Measurements from ENCODE around the gene MAFG.
"Not testable (repeated sequence)": the region's sequence is repeated elsewhere in the genome, so short reads cannot be mapped to it uniquely, and the experiment has no call there.

The MAFG gene

DNA sequence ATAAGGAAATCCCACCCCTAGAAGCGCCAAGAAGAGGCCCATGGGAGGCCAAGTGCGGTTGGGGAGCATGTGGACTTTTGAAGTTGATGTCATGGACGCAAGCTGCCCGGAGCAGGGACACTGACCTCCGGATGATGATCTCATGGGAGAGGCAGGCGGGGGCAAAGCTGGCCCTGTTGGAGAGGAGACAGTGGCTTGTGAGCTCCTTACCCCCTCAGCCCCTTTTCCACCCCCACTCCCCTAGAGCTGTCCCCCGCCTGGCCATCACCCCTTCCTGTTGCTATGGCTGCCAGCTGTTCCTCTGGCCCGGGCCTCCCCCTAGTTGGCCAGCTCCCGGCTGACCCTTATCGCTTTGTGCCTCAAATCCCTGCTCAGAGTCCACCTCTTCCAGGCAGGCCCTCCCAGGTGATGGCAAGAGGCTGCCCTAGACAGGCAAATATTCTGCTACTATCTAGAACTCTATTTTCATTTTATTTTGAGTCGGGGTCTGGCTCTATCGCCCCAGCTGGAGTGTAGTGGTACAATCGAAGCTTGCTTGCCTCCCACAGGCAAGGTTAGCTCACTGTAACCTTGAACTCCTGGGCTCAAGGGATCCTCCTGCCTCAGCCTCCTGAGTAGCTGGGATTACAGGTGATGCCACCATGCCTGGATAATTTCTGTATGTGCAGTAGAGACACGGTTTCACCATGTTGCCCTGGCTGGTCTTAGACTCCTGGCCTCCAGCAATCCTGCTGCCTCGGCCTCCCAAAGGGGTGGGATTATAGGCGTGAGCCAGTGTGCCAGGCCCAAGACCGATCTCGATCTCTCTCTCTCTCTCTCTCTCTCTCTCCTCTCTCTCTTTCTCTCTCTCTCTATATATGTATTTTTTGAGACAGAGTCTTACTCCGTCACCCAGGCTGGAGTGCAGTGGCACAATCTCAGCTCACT, 26.9 kb upstream of the MAFG start:
- H3K27ac Mint-ChIP-seq, result no peak overlapping the region
- CTCF ChIA-PET, result interaction anchor here (2.6 to 5.3 kb wide), 2 partner anchors 67 to 219 kb away, joined by 8 to 23 read pairs; partner anchors contain the start of gene CENPX

DNA sequence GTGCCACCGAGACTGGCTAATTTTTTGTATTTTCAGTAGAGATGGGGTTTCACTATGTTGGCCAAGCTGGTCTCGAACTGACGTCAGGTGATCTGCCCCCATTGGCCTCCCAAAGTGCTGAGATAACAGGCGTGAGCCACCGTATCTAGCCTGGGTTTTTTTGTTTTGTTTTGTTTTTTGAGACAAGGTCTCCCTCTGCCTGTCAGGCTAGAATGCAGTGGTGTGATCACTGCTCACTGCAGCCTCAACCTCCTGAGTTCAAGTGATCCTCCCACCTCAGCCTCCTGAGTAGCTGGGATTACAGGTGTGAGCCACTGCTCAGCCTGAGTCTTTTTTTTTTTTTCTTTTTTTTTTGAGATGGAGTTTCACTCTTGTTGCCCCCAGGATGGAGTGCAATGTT, 25.9 kb upstream of the MAFG start:
- H3K9me3 Mint-ChIP-seq, H3K27ac Mint-ChIP-seq, H3K4me3 Mint-ChIP-seq, H3K4me1 Mint-ChIP-seq, H3K36me3 Mint-ChIP-seq, DNase-seq: not testable (repeated sequence)
- CTCF ChIA-PET, result interaction anchor here (2.6 to 5.3 kb wide), 2 partner anchors 68 to 218 kb away, joined by 8 to 23 read pairs; partner anchors contain the start of gene CENPX
- H3K27me3 Mint-ChIP-seq, result peaks cover 56% of the 10 kb centered on the region

More for the DNA sequence above, 26.9 kb upstream of the MAFG start:
- H3K4me3 Mint-ChIP-seq, result no peak overlapping the region
- H3K36me3 Mint-ChIP-seq, result no peaks in the 10 kb centered on the region
- no peaks in the 10 kb centered on the region for H3K9me3 Mint-ChIP-seq
- no peak for DNase-seq
- peaks cover 9% of the 10 kb centered on the region for H3K4me1 Mint-ChIP-seq
- peaks cover 65% of the 10 kb centered on the region for H3K27me3 Mint-ChIP-seq

DNA sequence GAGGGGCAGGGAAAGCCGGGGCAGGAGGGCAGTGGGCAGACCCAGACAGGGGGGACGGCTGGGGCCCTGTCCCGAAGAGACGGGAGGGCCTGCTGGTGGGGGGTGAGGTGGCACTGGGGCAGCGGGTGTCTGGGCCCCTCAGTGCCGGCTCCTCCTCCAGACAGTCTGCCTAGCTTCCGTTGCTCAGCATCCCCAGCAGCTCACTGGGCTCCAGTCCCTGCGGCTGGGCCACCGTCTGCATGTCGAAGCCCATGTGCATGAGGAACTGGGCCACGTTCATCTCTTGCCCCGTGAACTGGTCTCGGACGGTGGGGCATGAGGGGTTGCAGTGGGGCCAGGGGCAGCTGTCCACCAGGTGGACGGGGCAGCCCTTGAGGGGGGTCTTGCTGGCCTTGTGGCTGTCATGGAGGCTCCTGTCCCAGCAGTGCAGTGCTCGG, 25.3 kb upstream of the MAFG start:
- Mint-ChIP-seq H3K36me3 (no peaks in the 10 kb centered on the region), H3K27ac (no peak overlapping the region)
- CTCF ChIA-PET, result interaction anchor here (2.6 to 5.3 kb wide), 2 partner anchors 68 to 218 kb away, joined by 8 to 23 read pairs; partner anchors contain the start of gene CENPX

DNA sequence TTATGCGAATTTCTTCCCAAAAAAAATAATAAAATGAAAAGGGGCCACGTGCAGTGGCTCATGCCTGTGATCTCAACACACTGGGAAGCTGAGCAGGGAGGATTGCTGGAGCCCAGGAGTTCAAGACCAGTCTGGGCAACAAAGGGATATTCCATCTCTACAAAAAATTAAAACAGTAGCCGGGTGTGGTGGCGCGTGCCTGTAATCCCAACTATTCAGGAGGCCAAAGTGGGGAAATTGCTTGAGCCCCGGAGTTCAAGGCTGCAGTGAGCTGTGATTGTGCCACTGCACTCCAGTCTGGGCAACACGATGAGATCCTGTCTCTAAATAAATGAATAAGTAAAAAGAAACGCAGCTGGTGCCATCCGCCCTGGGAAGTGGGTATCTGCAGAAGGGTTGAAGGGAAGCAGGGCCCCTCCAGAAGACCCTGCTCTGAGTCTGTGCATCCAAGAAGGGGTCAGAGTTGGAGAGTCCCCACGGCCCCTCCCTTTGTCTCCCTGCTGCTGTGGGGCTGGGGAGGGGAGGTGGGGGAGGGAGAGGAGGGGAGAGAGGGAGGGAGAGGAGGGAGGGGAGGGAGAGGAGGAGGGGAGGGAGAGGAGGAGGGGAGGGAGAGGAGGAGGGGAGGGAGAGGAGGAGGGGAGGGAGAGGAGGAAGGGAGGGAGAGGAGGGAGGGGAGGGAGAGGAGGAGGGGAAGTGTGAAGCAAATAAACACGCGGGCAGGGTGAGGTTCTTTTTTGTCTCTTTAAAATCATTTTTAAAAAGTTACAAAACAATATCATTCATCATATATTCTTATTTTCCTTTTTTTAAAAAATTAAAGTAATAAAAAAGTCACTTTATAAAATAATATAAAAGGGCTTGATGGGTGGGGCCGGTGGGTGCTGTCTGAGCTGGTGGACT, 24.5 kb upstream of the MAFG start:
- Mint-ChIP-seq H3K27ac (no peak overlapping the region), H3K36me3 (no peaks in the 10 kb centered on the region), H3K27me3 (peaks cover 50% of the 10 kb centered on the region), H3K9me3 (no peaks in the 10 kb centered on the region), H3K4me3 (no peak overlapping the region), H3K4me1 (peaks cover 4% of the 10 kb centered on the region)
- CTCF ChIA-PET, result interaction anchor here (2.0 to 5.3 kb wide), 2 partner anchors 24 to 69 kb away, joined by 4 to 23 read pairs; partner anchors contain the start of genes CENPX and MAFG
- DNase-seq, result no peak

More for the DNA sequence above, 25.3 kb upstream of the MAFG start:
- Mint-ChIP-seq H3K4me3 (no peak overlapping the region), H3K9me3 (no peaks in the 10 kb centered on the region), H3K4me1 (peaks cover 4% of the 10 kb centered on the region), H3K27me3 (peaks cover 53% of the 10 kb centered on the region)
- no peak for DNase-seq

DNA sequence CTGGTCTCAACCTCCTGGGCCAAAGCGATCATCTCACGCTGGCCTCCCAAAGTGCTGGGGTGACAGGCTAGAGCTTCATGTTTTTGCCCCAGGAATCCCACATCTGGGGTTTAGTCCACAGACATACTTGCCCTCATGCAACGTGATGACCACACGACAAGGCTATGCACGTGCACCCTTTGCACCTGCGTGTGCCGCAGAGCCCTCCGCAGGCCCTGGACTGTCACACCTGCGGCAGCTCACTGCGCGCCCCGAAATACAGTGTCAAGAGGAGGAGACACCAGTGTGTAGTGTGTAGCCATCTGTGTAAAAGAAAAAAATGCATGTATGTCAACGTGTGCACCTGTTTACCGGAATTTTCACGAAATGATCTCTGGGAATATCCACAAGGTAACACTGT, 23.0 kb upstream of the MAFG start:
- no peak for DNase-seq
- Mint-ChIP-seq H3K4me1 (peaks cover 4% of the 10 kb centered on the region), H3K4me3 (no peak overlapping the region), H3K27ac (no peak overlapping the region), H3K27me3 (peaks cover 49% of the 10 kb centered on the region), H3K9me3 (no peaks in the 10 kb centered on the region), H3K36me3 (no peaks in the 10 kb centered on the region)
- CTCF ChIA-PET, result interaction anchor here (2.0 kb wide), 1 partner anchor 23 kb away, joined by 4 read pairs; the partner anchor contains the start of gene MAFG

DNA sequence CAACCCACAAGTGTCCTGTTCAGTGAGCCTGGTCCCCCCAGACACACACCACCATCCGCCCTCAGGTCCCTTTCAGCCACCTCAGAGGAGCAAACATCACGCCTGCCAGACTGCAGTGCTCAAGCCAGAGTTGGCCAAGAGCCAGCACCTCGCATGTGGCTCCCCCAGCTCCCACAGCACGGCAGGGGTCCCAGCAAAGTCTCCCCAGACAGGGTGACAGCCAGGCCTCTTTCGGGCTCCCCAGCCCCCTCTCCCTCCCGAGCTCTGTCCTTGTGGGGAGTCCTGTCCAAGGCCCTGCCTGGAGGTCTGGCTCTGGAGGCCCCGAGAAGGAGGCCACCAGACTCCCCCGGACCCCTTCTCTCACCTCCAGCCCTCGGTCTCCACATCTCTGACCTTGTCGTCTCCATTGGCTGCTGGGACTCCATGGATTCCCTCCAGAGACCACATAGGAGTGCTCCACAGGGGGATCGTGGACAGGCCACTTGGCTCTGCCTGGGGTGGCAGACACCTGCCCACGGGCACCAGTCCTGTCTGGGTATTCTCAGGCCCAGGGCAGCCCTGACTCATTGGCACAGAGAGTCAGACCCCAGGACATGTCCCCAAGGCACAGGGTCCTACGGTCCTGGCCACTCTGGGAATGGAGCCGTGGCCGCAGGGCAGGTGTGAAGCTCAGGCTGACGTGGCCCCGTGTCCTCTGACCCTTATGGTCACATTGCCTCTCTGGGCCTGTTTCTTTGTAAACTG, 21.3 kb upstream of the MAFG start:
- Mint-ChIP-seq H3K4me3 (no peak overlapping the region), H3K4me1 (peaks cover 4% of the 10 kb centered on the region), H3K9me3 (no peaks in the 10 kb centered on the region), H3K27me3 (peaks cover 53% of the 10 kb centered on the region), H3K27ac (no peak overlapping the region), H3K36me3 (no peaks in the 10 kb centered on the region)
- CTCF ChIA-PET, result interaction anchor here (1.9 kb wide), 1 partner anchor 11 kb away, joined by 9 read pairs; no protein-coding TSS in a partner anchor
- DNase-seq, result no peak

DNA sequence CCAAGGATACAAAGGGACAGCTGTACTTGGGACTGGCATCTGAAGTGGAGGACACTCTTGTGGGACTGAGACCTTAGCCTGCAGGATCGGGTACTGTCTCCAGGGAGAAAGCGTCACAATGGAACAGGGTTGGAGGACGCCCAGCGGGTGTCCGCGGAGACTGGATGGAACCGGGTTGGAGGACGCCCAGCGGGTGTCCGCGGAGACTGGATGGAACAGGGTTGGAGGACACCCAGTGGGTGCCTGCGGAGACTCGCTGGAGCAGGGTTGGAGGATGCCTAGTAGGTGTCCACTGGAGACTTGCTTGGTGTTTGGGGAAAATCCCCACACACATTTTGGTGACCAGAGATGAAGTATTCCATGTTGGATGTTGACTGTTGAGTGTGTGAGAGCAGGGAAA, 19.7 kb upstream of the MAFG start, which contains the start of gene MYADML2:
TSS of gene MYADML2 (minus strand) at position 45 of the 400 bp plus-strand sequence. CDS start 5,492 bp downstream, outside the sequence.
- Mint-ChIP-seq H3K27me3 (peaks cover 46% of the 10 kb centered on the region), H3K4me3 (no peak within 1 kb of the TSS), H3K27ac (no peak within 1 kb of the TSS), H3K36me3 (no peaks in the 10 kb centered on the region), H3K9me3 (no peaks in the 10 kb centered on the region), H3K4me1 (peaks cover 4% of the 10 kb centered on the region)
- no peak for DNase-seq
- CTCF ChIA-PET, result interaction anchor here (1.9 kb wide), 1 partner anchor 13 kb away, joined by 9 read pairs; no protein-coding TSS in a partner anchor

DNA sequence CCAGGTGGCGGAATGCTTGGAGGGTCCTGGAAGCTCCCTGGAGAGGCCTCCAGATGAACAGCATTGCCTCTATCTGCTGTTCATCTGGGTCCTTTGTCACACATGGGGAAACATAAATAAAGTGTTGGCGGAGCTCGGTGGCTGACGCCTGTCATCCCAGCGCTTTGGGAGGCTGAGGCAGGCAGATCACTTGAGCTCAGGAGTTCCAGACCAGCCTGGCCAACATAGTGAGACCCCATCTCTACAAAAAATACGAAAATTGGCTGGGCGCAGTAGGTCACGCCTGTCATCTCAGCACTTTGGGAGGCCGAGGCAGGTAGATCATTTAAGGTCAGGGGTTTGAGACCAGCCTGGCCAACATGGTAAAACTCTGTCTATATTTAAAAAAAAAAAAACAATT, 17.3 kb upstream of the MAFG start:
- peaks cover 49% of the 10 kb centered on the region for H3K27me3 Mint-ChIP-seq
- no peak overlapping the region for H3K4me3 Mint-ChIP-seq
- H3K4me1 Mint-ChIP-seq, result no peaks in the 10 kb centered on the region
- no peaks in the 10 kb centered on the region for H3K36me3 Mint-ChIP-seq
- no peak for DNase-seq
- H3K27ac Mint-ChIP-seq, result no peak overlapping the region
- no peaks in the 10 kb centered on the region for H3K9me3 Mint-ChIP-seq
- CTCF ChIA-PET, result no interaction called here

DNA sequence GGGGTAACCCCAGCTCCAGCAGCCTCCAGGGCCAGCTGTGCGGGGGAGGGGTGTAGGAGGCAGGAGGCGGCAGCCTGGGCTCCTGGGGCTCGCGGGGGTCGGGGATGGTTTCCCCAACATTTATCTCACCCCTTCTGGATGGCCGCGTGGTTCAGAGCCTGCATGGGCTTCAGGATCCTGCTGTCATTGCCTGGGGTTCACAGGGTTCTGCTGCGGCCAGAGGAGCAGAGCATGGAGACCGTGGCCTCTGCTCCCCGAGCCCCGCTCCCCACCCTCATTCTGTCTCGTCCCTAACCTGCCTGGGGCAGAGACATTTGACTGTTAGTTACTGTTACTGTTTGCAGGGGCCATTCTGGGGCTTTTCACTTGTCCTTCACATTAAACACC, 14.6 kb upstream of the MAFG start:
- H3K9me3 Mint-ChIP-seq, result no peaks in the 10 kb centered on the region
- DNase-seq, result no peak
- CTCF ChIA-PET, result no interaction called here
- peaks cover 9% of the 10 kb centered on the region for H3K4me1 Mint-ChIP-seq
- H3K27me3 Mint-ChIP-seq, result peaks cover 43% of the 10 kb centered on the region
- H3K36me3 Mint-ChIP-seq, result no peaks in the 10 kb centered on the region
- H3K27ac Mint-ChIP-seq, result no peak overlapping the region
- H3K4me3 Mint-ChIP-seq, result no peak overlapping the region

DNA sequence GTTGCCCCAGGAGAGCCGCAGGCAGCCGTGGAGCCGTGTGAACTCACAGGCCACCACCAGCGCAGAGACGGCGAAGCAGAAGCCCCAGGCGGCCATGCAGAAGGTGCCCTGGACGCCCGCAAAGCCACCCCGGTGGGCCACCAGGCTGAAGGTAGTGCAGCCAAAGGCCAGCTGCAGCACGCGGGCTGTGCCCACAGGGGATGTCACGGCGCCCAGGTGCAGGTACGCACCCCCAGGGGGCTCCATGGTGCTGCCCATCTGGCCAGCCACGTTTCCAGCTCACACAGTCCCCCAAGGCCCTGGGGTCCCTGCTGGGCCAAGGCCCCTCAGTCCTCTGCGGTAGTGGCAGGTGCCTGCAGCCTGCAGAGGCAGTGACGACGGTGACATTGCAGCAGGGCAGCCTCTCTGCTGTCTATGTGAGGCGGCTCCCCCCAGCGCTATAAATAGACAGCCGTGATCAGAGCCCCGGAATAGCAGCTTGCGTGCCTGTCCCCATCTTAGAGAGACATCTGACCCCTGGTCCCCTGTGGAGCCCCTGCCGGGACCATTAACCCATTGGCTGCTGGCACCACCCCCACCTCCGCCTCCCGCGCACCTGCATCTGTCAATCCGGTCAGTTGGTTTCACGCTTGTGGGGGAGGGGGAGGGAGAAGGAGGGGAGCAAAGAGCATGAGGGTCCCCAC, 14.1 kb upstream of the MAFG start:
- DNase-seq, result no peak
- peaks cover 38% of the 10 kb centered on the region for H3K27me3 Mint-ChIP-seq
- CTCF ChIA-PET, result no interaction called here
- H3K27ac Mint-ChIP-seq, result no peak overlapping the region
- H3K4me3 Mint-ChIP-seq, result no peak overlapping the region
- H3K4me1 Mint-ChIP-seq, result peaks cover 10% of the 10 kb centered on the region
- H3K9me3 Mint-ChIP-seq, result no peaks in the 10 kb centered on the region
- no peaks in the 10 kb centered on the region for H3K36me3 Mint-ChIP-seq

DNA sequence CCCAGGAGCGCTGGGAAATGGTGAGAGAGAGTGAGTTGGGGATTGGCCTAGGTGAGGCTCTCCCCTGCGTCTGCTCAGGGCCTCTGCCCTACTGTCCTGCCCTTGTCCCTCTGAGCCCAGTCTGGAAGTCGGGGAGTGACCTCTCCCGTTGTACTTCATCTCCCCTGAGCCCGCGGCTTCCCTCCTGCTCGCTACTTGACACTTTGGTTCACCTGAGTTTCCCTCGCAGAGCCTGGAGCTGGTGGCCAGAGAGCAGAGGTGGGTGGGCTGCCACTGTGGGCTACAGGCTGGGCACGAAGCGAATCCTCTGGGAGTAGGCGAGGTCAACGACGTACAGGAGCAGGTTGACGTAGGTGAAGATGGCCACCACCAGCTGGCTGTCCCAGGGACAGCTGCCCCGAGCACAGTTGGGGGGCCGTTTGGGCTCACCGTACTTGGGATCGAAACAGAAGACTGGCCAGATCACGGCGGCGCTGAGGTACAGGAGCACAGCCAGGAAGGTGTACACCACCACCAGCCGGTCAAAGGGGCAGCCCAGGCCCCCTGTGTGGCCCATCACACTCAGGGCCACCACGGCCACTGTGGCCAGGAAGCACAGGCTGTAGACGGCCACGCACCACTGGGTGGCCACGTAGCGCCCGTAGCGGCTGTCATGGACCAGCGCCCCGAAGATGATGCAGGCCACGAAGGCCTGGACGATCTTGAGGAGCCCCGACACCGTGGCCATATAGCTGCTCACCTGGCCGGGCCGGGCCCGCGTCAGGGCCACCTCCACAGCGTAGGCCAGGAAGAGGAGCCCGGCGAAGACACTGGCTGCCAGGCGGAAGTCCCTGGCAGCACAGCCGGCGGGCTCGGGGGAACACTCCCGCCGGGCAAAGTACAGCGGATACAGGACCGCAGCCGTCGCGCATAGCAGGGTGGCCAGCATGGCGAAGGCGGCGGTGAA, 13.3 kb upstream of the MAFG start:
- DNase-seq, result no peak
- Mint-ChIP-seq H3K4me3 (no peak overlapping the region), H3K4me1 (peaks cover 15% of the 10 kb centered on the region), H3K27me3 (peaks cover 37% of the 10 kb centered on the region), H3K9me3 (no peaks in the 10 kb centered on the region), H3K27ac (no peak overlapping the region), H3K36me3 (no peaks in the 10 kb centered on the region)
- CTCF ChIA-PET, result no interaction called here

DNA sequence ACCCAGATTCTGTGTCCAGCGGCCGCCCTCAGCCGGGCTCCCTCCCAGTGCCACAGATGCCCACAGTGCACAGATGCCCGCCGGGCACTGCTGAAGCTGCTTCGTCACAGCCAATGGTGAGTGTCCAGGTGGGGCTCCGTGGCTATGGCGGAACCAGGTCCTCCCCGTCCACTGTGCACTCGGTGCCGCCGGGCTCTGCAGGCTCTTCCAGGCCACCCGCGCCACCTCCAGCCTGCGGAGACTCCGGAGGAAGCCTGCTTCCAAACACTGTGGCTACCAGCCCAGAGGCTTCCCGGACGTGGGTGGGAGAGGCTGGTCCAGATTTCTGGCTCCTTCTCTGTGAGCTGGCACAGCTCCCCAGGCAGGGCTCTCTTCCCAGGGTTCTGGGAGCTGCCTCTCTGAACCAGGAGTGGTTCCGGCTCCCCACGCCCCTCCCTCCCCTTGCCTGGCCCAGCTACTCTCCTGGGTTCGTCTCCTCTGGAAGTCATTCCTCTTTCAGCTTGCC, 12.4 kb upstream of the MAFG start:
- H3K36me3 Mint-ChIP-seq, result no peaks in the 10 kb centered on the region
- H3K4me3 Mint-ChIP-seq, result no peak overlapping the region
- H3K9me3 Mint-ChIP-seq, result no peaks in the 10 kb centered on the region
- H3K27me3 Mint-ChIP-seq, result peaks cover 31% of the 10 kb centered on the region
- CTCF ChIA-PET, result no interaction called here
- no peak overlapping the region for H3K27ac Mint-ChIP-seq
- no peak for DNase-seq
- H3K4me1 Mint-ChIP-seq, result peaks cover 18% of the 10 kb centered on the region

Measured in activated naive CD4-positive, alpha-beta T cell treated with anti-CD3 and anti-CD28 coated beads, Interleukin-2, amount 10 ng/mL, durations not matched to agents 7 days and 5 days (primary cell).